B cell (primary cell): ENCODE measurements around the gene IL26.

ENCODE experiments used
- CTCF ChIP-seq: fragments of 200-600 bp; IDR thresholded peaks from one replicate; pipeline ENCODE4 v1.8.0; 2022; ENCODE audit warnings: antibody characterized with exemption, mild to moderate bottlenecking
- EZH2 ChIP-seq: IDR thresholded peaks from 2 replicates; pipeline ENCODE4 v1.6.1; 2012; ENCODE audit warnings: borderline replicate concordance, low read depth, mild to moderate bottlenecking, moderate library complexity, low read length; ENCODE audit not compliant: insufficient read depth, poor library complexity, severe bottlenecking

- TF ChIP-seq CTCF (no peak), EZH2 (no peak)
Observed at GRCh38 chr12:68252077-68252476, 26.5 kb upstream of the IL26 start.
